Right cardiac atrium (tissue), 5 donors: ENCODE data around the gene PLA2G4D. TPM values are rescaled to one million over a fixed set of nuclear protein-coding genes. Genes with fewer than 3 reads are reported as not detected.
A peak's percentile ranks its signal among the peaks of the same experiment; 100 is the strongest.

Source experiments
- ATAC-seq, 2 donors: fragments of 200-7000 bp; cut with Tn5 transposase; one replicate each; pipeline versions ENCODE4 v1.8.0 to v1.9.1; 2020; ENCODE audit warnings: moderate library complexity in 2 of 2, mild to moderate bottlenecking in 1 of 2
- DNase-seq, 3 donors: peaks; one replicate each; pipeline ENCODE4 v3.0.0-alpha.2; 2020
- H3K27ac ChIP-seq: one replicate; pipeline ENCODE4 v1.5.1; 2013; ENCODE audit warnings: mild to moderate bottlenecking, low read length, control low read depth, moderate library complexity
- H3K27me3 ChIP-seq: one replicate; pipeline ENCODE4 v1.6.1; 2013; ENCODE audit not compliant: control insufficient read depth, insufficient read depth
- H3K4me1 ChIP-seq: one replicate; pipeline ENCODE4 v1.6.1; 2013; ENCODE audit warnings: low read length; ENCODE audit not compliant: control insufficient read depth, insufficient read depth
- H3K4me3 ChIP-seq: one replicate; pipeline ENCODE4 v1.5.1; 2013; ENCODE audit warnings: low read length, control low read depth
- H3K9me3 ChIP-seq: one replicate; pipeline ENCODE4 v1.6.1; 2013; ENCODE audit warnings: low read length; ENCODE audit not compliant: control insufficient read depth
- WGBS: extraction: QIAGEN DNeasy Blood & Tissue Kit; methylation state at CpG from one replicate; pipeline ENCODE4 v1.1.7; 2013; 5-methylcytosine and 5-hydroxymethylcytosine counted together
- intact Hi-C, 4 donors: fragments of 100-400 bp; cut with DNase I; formaldehyde crosslinking; loops; one replicate each; pipeline versions ENCODE4 v1.11.0 to v1.14.0; 2022 to 2023
- polyA plus RNA-seq: library from polyadenylated mRNA; stranded (reverse); fragments of 200-250 nt; gene quantifications from one replicate; pipeline ENCODE4 v1.2.3, GENCODE V29; 2013
- total RNA-seq, 4 donors: library from RNA; stranded (reverse); fragmentation: NEBNext Ultra II Directional; extraction: Animal tissue kit (Norgen Biotek cat#: 25700); gene quantifications; one replicate each; pipeline ENCODE4 v1.2.1, GENCODE V29; 2021
- donor health status: healthy with polysubstance abuse.
- donor health status: DM: no; HTN: yes; CAD: no.
- donor health status: DM: no; HTN: no; CAD: no.
- donor health status: DM: no; HTN: yes; CAD: no; lungs with severe emphysema.
- donor health status: DM: yes; HTN: yes; CAD: no.

PLA2G4D gene
- total and polyA plus RNA-seq, 5 donors = not detected

GRCh38 chr15:42060797-42061196 is 33.6 kb downstream of the PLA2G4D start:
- intact Hi-C loops = no loop called here
- H3K4me3 ChIP-seq = no peak overlapping the region
- no peaks in the 10 kb centered on the region for H3K4me1 ChIP-seq
- ATAC-seq = no peak
- H3K27me3 ChIP-seq = no peaks in the 10 kb centered on the region
- WGBS = 84% methylated on average over 5 of the region's 5 CpGs
- H3K27ac ChIP-seq = no peak overlapping the region
- DNase-seq = no peak
- H3K9me3 ChIP-seq = no peaks in the 10 kb centered on the region

GRCh38 chr15:42060477-42060763 is 33.9 kb downstream of the PLA2G4D start:
- H3K27ac ChIP-seq = no peak overlapping the region
- no peak for ATAC-seq

GRCh38 chr15:42059661-42060476 is 34.5 kb downstream of the PLA2G4D start:
- intact Hi-C loops = loop anchor here in 2 of 4 donors (2.0 kb wide), 1 partner anchor 71 kb away; no protein-coding TSS in a partner anchor

More at GRCh38 chr15:42060477-42060763, 33.9 kb downstream of the PLA2G4D start:
- intact Hi-C loops = no loop called here
- no peak overlapping the region for H3K4me3 ChIP-seq
- H3K27me3 ChIP-seq = no peaks in the 10 kb centered on the region
- WGBS = 89% methylated on average over 4 of the region's 4 CpGs
- no peaks in the 10 kb centered on the region for H3K9me3 ChIP-seq
- H3K4me1 ChIP-seq = no peaks in the 10 kb centered on the region
- DNase-seq = no peak

GRCh38 chr15:42058791-42059190 is 35.6 kb downstream of the PLA2G4D start:
- DNase-seq (no peak), ATAC-seq (no peak)
- WGBS = 60% methylated on average over 3 of the region's 3 CpGs
- intact Hi-C loops = loop anchor here in 2 of 4 donors (2.0 kb wide), 1 partner anchor 70 kb away; no protein-coding TSS in a partner anchor
- Histone ChIP-seq H3K9me3 (no peaks in the 10 kb centered on the region), H3K27ac (no peak overlapping the region), H3K27me3 (no peaks in the 10 kb centered on the region), H3K4me1 (no peaks in the 10 kb centered on the region), H3K4me3 (no peak overlapping the region)

More at GRCh38 chr15:42059661-42060476, 34.5 kb downstream of the PLA2G4D start:
- ATAC-seq (no peak), DNase-seq (peak in 2 of 3 donors; percentile 73 to 80)
- no peak overlapping the region for H3K4me3 ChIP-seq
- H3K9me3 ChIP-seq = no peaks in the 10 kb centered on the region
- no peaks in the 10 kb centered on the region for H3K27me3 ChIP-seq
- WGBS = 43% methylated on average over 14 of the region's 14 CpGs
- H3K27ac ChIP-seq = no peak overlapping the region
- no peaks in the 10 kb centered on the region for H3K4me1 ChIP-seq

- no peak overlapping the region for H3K4me3 ChIP-seq
- WGBS = 72% methylated on average over 6 of the region's 6 CpGs
- H3K9me3 ChIP-seq = no peaks in the 10 kb centered on the region
- no peak overlapping the region for H3K27ac ChIP-seq
- no peaks in the 10 kb centered on the region for H3K27me3 ChIP-seq
- ATAC-seq = peak in 1 of 2 donors; percentile 28
- intact Hi-C loops = loop anchor here (2.0 kb wide), 2 partner anchors 67 to 69 kb away; no protein-coding TSS in a partner anchor
- no peak for DNase-seq
- H3K4me1 ChIP-seq = no peaks in the 10 kb centered on the region
Measured at GRCh38 chr15:42057799-42058646, 36.3 kb downstream of the PLA2G4D start.

- 11% methylated on average over 37 of the region's 37 CpGs for WGBS
- intact Hi-C loops = loop anchor here in 2 of 4 donors (2.0 kb wide), 2 partner anchors 66 to 68 kb away; no protein-coding TSS in a partner anchor
- Histone ChIP-seq H3K27me3 (no peaks in the 10 kb centered on the region), H3K27ac (no peak overlapping the region), H3K9me3 (no peaks in the 10 kb centered on the region), H3K4me3 (no peak overlapping the region), H3K4me1 (no peaks in the 10 kb centered on the region)
- peak; percentile 80 to 92 (median 90) for DNase-seq
- peak; percentile 94 for ATAC-seq
Measured at GRCh38 chr15:42056934-42057798, 37.2 kb downstream of the PLA2G4D start.

GRCh38 chr15:42053914-42054313 is 40.4 kb downstream of the PLA2G4D start:
- intact Hi-C loops = no loop called here
- no peak overlapping the region for H3K27ac ChIP-seq
- ATAC-seq = no peak

GRCh38 chr15:42053010-42053409 is 41.4 kb downstream of the PLA2G4D start:
- H3K27me3 ChIP-seq = no peaks in the 10 kb centered on the region
- no peaks in the 10 kb centered on the region for H3K9me3 ChIP-seq
- no peak overlapping the region for H3K27ac ChIP-seq
- ATAC-seq = no peak
- WGBS = 67% methylated on average over 4 of the region's 4 CpGs
- H3K4me1 ChIP-seq = peaks cover 4% of the 10 kb centered on the region
- no peak for DNase-seq
- intact Hi-C loops = no loop called here
- no peak overlapping the region for H3K4me3 ChIP-seq

More at GRCh38 chr15:42053914-42054313, 40.4 kb downstream of the PLA2G4D start:
- no peaks in the 10 kb centered on the region for H3K27me3 ChIP-seq
- 76% methylated on average over 2 of the region's 2 CpGs for WGBS
- no peaks in the 10 kb centered on the region for H3K9me3 ChIP-seq
- peaks cover 4% of the 10 kb centered on the region for H3K4me1 ChIP-seq
- DNase-seq = peak in 1 of 3 donors; percentile 63
- no peak overlapping the region for H3K4me3 ChIP-seq

GRCh38 chr15:42050484-42051255 is 43.7 kb downstream of the PLA2G4D start:
- ATAC-seq = peak; percentile 62 to 77
- intact Hi-C loops = no loop called here

GRCh38 chr15:42048821-42049200 is 45.6 kb downstream of the PLA2G4D start:
- no peaks in the 10 kb centered on the region for H3K27me3 ChIP-seq
- ATAC-seq (no peak), DNase-seq (no peak)
- intact Hi-C loops = no loop called here
- H3K9me3 ChIP-seq = no peaks in the 10 kb centered on the region
- no peak overlapping the region for H3K27ac ChIP-seq
- H3K4me1 ChIP-seq = peaks cover 4% of the 10 kb centered on the region
- WGBS = 66% methylated on average over 8 of the region's 8 CpGs
- no peak overlapping the region for H3K4me3 ChIP-seq

More at GRCh38 chr15:42050484-42051255, 43.7 kb downstream of the PLA2G4D start:
- Histone ChIP-seq H3K4me1 (peaks cover 4% of the 10 kb centered on the region), H3K27ac (peak overlapping the region; percentile 89), H3K27me3 (no peaks in the 10 kb centered on the region), H3K9me3 (no peaks in the 10 kb centered on the region), H3K4me3 (no peak overlapping the region)
- WGBS = 58% methylated on average over 10 of the region's 10 CpGs
- no peak for DNase-seq
